PC-9 (cell line): Measurements from ENCODE around the gene TMEM98.

Source experiments
- EZH2 ChIP-seq: fragments of 200-600 bp; sonication (generic); IDR thresholded peaks from 2 replicates; pipeline ENCODE4 v1.8.0; 2017; ENCODE audit warnings: antibody characterized with exemption, low read depth
- TF ChIP-seq, protein P1 (sequence below): fragments of 200-600 bp; sonication (generic); conservative IDR thresholded peaks from 2 replicates; pipeline ENCODE4 v1.6.1; 2017; ENCODE audit warnings: mixed run types, antibody characterized with exemption, mild to moderate bottlenecking, moderate library complexity

GRCh38 chr17:32964541-32964940 is 36.6 kb downstream of the TMEM98 start:
- TF ChIP-seq, protein P1, sequence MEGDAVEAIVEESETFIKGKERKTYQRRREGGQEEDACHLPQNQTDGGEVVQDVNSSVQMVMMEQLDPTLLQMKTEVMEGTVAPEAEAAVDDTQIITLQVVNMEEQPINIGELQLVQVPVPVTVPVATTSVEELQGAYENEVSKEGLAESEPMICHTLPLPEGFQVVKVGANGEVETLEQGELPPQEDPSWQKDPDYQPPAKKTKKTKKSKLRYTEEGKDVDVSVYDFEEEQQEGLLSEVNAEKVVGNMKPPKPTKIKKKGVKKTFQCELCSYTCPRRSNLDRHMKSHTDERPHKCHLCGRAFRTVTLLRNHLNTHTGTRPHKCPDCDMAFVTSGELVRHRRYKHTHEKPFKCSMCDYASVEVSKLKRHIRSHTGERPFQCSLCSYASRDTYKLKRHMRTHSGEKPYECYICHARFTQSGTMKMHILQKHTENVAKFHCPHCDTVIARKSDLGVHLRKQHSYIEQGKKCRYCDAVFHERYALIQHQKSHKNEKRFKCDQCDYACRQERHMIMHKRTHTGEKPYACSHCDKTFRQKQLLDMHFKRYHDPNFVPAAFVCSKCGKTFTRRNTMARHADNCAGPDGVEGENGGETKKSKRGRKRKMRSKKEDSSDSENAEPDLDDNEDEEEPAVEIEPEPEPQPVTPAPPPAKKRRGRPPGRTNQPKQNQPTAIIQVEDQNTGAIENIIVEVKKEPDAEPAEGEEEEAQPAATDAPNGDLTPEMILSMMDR = no peak
- no peak for TF ChIP-seq EZH2
